Stimulated activated CD4-positive, alpha-beta T cell treated with anti-CD3 and anti-CD28 coated beads, Interleukin-4, amount 100 ng/mL, for 4 hours (primary cell): Measurements from ENCODE around the gene NCAPG.

ENCODE experiments used
- DNase-seq, 2 experiments: peaks; one replicate each; pipeline ENCODE4 v3.0.0-alpha.2; 2020

NCAPG gene, protein sequence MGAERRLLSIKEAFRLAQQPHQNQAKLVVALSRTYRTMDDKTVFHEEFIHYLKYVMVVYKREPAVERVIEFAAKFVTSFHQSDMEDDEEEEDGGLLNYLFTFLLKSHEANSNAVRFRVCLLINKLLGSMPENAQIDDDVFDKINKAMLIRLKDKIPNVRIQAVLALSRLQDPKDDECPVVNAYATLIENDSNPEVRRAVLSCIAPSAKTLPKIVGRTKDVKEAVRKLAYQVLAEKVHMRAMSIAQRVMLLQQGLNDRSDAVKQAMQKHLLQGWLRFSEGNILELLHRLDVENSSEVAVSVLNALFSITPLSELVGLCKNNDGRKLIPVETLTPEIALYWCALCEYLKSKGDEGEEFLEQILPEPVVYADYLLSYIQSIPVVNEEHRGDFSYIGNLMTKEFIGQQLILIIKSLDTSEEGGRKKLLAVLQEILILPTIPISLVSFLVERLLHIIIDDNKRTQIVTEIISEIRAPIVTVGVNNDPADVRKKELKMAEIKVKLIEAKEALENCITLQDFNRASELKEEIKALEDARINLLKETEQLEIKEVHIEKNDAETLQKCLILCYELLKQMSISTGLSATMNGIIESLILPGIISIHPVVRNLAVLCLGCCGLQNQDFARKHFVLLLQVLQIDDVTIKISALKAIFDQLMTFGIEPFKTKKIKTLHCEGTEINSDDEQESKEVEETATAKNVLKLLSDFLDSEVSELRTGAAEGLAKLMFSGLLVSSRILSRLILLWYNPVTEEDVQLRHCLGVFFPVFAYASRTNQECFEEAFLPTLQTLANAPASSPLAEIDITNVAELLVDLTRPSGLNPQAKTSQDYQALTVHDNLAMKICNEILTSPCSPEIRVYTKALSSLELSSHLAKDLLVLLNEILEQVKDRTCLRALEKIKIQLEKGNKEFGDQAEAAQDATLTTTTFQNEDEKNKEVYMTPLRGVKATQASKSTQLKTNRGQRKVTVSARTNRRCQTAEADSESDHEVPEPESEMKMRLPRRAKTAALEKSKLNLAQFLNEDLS

DNA sequence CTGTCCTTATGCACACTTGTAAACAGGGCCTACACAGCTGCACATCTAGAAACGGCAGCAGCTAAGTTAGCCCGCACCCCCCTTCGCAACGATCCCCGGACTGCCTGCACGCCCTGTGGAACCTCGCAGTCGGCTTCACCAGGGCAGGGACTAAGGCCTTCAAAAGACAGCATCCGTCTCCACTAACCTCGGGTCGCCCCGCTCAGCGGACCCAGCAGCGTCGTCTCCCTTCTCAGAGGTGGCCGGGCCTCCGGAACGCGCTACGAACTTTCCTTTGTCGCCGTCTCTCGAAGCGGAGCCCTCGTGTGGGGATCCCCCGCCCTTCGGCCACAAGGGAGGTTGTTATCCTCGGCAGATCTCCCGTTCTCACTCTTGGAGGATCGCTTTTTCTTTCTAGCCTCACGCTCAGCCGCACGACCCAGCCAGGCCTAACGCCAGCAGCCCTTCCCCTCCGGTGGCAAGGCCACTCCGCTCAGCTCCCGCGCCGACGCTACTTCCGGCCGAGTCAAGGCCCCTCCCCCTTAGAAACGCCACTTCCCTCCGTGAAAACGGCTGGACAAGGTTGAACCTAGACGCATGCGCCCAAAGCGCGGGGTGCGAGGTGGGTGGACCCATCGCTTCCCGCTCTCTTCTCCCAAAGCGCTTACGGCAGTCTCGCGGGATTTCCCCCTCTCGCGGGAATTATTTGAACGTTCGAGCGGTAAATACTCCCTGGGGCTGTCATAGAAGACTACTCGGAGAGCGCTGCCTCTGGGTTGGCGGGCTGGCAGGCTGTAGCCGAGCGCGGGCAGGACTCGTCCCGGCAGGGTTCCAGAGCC lies at the start of gene NCAPG, which contains the start of gene DCAF16:
Gene NCAPG (plus strand): TSS at position 720 of the 818 bp plus-strand sequence. CDS start 99 bp downstream, outside the sequence.
Gene DCAF16 (minus strand): TSS at position 498 of the 818 bp plus-strand sequence. CDS start 6,616 bp downstream, outside the sequence.
- peak; percentile 97 to 99 for DNase-seq

DNA sequence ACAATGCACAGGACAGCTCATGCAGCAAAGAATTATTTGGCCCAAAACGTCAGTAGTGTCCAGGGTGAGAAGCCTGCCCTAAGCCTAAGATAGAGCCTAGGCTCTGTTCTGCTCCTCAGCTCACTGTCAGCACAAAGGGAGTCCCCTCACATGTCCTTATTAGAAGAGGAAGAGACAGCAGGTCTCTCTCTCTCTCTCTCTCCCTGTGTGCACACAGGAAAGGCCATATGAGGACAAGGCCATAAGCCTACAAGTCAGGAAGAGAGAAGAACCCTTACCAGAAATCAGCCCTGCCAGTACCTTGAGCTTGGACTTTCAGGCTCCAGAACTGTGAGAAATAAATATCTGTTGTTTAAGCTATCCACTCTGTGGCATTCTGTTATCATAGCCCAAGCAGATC lies 49.7 kb upstream of the NCAPG start:
- no peak for DNase-seq

DNA sequence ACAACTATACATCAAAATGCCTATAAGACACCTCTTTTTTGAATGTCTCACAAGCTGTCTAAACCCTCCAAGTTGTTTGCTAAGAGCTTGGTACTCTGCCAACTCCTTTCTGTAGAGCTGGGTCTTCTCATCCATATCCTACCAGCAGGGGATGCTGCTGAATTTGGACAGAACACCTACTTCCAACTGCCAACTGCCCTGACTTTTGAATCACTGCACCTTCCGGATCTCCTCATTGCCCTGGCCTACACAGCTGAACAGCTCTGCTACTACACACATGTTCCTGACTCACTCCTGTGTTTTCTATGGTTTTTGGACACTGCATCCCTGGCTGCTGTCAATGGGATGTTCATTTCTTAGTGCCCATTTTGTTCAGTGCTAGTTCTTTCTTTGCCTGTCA lies 48.1 kb upstream of the NCAPG start:
- no peak for DNase-seq

DNA sequence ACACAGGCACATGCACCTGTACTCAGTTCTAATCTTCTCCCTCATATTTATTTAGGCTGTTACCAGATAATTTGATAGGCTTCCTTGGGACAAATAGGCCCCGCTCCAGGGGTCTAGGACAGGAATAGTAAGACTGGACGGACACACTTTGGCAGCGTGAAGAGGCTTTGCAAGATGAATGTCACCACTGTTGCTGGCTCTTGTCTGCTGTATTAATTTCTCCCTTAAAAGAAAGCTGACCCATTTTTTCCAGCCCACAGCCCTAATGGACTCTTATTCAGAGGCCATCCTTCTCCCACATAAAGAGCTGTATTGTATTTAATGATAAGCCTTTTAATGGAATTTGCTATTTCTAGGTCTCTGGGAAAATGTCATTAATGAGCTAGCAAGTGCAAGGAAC lies 47.4 kb upstream of the NCAPG start:
- DNase-seq = no peak

DNA sequence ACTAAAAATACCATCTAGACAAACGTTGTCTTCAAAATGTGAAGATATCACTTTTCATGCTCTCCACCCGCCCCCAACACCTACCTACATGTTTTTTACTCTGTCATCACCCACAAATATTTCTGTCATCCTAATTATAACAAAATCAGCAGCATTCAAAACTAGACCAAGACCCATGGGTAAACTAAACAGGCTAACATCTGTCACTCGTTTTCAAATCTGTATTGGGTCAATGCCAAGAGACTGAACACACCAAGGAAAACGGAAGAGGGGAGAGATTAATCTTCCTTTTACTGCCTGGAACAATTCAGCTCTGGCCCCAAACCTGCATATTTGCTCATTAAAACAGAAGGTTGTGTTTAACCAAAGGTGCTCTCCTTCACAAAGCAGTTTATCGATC lies 46.8 kb upstream of the NCAPG start:
- no peak for DNase-seq

DNA sequence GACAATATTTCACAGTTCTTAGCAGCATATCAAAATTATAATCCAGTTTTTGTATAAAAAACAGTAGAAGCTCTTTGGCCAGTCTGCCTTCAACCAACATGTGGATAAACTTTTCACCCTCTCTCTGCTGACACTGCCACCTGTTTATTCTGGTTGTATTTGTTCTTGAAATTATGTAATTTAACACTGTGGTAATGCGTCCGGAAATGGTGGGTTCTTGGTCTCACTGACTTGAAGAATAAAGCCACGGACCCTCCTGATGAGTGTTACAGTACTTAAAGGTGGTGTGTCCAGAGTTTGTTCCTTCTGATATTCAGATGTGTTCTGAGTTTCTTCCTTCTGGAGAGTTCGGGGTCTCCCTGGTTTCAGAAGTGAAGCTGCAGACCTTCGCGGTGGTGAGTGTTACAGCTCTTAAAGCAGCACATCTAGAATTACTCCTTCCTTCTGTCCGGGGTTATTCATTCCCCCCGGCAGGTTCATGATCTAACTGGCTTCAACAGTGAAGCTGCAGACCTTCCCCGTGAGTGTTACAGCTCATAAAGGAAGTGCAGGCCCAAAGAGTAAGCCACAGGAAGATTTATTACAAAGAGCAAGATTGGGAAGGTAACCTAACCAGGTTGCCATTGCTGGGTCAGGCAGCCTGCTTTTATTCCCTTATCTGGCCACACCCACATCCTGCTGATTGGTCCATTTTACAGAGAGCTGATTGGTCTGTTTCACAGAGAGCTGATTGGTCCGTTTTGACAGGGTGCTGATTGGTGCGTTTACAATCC lies 45.1 kb upstream of the NCAPG start:
- no peak for DNase-seq

DNA sequence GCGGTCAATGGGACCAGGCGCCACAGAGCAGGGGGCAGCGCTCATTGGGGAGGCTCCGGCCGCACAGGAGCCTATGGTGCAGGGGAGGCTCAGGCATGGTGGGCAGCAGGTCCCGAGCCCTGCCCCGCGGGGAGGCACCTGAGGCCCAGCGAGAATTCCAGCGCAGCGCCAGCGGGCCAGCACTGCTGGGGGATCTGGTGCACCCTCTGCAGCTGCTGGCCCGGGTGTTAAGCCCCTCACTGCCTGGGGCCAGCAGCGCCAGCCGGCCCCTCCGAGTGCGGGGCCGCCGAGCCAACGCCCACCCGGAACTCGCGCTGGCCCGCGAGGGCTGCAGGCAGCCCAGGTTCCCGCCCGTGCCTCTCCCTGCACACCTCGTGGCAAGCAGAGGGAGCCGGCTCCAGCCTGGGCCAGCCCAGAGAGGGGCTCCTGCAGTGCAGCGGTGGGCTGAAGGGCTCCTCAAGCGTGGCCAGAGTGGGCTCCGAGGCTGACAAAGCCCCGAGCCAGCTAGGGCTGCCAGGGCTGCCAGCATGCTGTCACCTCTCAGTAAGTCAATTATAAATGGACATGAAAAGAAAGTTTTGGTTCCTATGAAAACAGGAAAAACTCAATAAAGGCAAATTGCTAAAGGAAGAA lies 43.8 kb upstream of the NCAPG start:
- no peak for DNase-seq

DNA sequence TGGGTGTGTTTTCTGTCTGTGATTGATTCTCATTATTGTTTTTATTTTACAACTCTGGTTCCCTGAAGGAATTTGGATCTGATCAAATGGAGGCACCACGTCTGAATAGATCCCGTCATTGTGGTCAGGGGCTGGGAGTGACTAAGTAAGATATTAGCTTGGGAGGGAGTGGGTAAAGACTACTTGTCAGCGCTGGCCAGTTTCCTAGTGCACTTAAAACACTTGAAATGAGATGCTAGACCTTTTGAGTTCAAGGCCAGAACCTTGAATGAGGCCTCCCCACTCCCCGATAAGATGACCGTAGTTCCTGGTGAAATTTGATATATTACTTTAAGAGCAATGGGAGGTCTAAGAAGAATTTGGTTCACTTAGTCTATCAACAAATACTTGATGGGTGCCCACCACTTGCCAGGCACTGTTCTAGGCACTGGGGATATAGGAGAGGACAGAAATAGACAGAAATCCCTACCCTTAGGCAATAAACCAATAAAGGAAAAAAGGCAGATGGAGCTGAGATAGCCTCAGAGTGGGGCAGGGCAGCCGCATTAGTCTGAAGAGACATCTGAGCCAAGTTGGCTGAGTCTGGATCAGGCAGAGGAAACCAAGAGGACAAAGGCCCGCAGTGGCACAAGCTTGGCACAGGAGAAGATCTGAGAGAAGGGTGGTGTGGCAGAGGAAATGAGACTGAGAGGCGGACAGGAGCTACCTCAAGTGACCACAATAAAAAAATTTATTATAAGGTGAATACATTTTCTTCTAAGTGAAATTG lies 41.2 kb upstream of the NCAPG start:
- DNase-seq = no peak

DNA sequence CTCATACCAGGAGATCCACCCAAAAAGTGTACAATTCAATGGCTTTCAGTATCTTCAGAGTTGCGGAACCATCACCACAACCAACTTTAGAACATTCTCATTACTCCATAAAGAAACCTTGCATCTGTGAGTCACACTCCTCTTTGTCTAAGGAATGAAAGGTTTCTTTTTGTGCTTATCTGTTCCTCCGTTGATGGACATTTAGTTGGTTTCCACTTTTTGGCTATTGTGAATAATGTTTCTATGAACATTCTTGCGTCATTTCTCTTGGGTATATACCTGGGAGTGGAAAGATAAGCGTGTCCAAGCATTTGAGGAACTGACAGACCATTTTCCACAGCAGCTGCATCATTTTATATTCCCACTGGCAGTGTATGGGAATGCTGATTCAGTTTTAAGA lies 39.9 kb upstream of the NCAPG start:
- DNase-seq = no peak

DNA sequence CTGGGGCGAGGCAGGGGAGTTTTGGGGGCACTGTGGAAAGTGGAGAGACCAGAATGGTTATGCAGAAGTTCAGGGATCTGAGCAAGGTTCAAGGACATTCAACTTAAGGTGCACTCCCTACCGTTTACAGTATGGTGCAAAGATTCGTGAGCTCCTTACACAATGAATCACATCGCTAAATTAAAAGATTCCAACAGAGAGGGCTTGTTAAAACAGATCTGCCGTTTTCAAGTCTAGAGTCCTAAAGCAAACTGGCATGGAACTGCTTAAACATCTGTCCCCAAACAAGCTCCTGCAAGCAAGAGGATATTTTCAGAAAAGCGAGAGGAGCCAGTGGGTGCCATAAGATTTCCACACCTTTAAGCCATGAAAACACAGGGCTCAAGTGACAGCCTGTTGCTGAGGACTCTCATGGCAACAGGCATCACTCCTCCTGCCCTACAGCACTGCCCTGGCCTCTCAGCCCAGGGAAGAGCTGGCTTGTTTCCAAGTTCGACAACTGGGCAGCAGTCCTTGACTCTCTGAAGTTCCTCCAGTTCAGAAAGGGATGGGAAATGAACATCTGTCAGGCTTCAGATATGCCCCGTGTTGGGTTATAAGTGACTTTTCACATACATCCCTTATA lies 39.4 kb upstream of the NCAPG start:
- no peak for DNase-seq

DNA sequence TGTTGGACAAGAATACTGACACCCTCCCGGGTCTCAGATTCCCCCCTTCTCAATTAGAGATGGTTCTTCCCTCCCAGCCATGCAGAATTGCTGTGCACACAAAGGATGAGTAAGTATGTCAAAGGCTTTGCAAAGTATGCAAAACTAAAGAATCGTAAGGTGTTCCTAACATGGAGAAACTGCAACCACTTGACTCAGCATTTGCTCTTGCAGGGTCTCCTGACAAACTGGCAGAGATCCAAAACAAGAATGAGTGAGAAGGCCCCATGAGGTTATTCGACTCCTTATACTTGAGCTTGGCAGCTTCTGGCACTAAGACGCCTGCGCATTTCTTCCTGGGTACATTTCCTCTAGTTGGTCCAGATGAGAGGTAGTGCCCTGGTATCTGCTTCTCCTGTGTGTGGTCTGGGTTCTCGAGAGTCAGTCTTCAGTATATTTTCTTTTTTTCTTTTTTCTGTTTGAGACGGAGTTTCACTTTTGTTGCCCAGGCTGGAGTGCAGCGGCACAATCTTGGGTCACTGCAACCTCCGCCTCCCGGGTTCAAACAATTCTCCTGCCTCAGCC lies 37.6 kb upstream of the NCAPG start:
- DNase-seq = no peak

DNA sequence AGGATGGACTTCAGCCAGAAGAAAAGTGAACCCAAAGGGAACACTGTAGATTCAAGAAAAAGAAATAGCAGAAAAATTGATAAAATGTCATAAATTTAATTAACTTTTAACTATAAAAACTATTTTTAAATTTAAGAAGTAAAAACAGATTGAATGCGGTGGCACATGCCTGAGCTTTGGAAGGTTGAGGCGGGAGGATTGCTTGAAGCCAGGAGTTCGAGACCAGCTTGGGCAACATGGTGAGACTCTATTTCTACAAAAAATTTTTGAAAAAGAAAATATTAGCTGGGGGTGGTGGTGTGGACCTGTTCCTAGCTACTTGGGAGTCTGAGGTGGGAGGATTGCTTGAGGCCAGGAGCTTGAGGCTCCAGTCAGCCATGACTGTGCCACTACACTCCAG lies 32.3 kb upstream of the NCAPG start:
- no peak for DNase-seq

DNA sequence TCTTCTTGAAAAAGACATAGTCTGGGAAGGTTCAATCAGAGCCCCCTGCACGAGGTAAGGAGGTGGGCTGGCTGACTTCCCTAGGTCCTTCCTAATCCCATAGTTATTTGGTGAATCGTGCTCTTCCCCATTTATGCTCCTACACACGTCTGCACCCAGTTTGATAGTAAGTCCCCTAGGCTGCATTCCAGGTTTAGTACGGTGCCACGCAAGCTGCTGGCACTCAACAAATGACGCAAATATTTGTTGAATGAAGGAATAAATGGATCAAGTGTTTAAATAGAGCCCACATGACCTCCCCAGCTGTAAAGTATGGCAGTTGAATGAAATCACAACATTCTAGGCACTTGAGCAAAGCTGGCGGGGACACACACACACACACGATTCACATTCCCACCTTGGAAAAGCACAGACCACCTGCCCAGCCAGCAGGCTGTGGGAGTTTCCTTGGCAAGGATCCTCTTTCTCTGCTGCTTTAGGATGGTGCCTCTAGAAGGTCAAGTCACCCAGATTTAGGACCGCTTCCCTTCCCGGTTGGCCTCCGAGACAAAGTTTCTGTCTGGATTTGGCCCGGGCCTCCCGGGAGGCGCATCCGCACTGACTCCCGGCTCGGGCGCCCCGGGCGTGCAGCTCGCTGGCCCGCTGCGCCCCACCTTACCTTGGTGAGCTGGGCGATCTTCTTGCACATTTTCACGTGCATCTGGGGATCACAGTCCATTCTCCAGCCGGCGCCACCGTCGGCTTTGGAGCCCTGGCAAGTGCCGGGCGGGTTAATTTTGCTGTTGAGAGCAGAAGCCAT lies 30.1 kb upstream of the NCAPG start:
- no peak for DNase-seq

DNA sequence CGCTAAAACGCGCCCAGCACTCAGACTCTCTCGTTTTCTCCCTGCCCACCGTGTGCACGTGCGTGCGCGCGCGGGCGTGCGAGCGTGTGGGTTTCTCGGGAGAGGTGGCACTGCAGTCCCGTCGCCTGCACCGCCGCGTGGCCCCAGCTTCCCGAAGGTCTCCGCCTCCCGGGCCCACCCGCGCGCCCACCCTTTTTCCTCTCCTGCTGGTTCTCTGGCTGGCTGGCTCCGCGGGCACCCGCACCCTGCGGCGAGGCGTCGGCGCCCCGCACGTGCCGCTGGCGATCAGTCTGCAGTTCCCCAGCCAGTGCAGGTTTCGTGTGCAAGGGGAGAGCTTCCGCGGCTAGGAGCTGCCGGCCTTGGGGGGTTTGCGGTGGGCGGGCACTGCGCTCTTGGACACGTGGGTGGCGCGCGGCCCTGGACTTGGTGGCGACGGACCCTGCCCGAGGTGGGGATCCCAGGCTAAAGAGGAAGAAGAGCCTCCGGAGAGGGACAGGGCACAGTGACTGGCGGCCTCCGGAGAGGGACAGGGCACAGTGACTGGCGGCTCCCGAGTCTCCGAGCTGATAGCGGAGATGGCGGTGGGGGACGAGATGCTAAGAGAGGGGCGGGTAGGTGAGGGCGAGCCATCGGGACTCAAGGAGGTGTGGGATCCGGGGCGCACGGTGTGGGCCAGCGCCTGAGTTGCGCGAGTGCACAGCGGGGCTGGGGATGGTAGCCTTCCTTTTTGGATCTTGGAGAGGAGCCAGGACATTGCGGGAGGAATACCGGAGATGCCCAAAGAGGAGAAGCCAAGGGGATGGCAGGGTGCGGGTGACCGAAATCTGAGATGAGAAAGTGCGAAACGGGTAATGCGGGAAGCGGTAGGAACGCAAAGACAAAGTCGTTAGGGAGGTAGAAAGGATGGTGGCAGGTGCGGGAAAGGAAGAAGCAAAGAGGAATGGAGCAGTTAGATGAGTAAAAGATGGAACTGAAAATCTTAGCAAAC lies 29.2 kb upstream of the NCAPG start, which contains the start of gene FAM184B:
Gene FAM184B (minus strand): TSS at position 322 of the 988 bp plus-strand sequence. CDS start 322 bp downstream, outside the sequence.
- DNase-seq = no peak

DNA sequence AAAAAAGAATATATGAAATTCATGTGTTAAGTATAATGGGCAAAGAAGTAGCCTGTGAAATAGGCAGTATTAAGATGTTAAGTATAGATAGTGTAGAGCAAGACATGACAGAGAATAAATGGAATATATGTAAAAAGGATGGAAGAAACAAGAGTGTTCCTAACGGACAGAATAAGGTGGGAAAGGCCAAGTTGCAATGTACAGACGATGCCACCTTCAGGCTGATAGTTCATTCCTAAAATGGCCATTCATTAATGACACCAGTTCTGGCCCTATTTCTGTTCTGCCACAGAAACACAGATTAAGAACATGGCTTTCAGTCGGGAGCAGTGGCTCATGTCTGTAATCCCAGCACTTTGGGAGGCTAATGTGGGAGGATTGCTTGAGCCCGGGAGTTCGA lies 24.9 kb upstream of the NCAPG start:
- no peak for DNase-seq

DNA sequence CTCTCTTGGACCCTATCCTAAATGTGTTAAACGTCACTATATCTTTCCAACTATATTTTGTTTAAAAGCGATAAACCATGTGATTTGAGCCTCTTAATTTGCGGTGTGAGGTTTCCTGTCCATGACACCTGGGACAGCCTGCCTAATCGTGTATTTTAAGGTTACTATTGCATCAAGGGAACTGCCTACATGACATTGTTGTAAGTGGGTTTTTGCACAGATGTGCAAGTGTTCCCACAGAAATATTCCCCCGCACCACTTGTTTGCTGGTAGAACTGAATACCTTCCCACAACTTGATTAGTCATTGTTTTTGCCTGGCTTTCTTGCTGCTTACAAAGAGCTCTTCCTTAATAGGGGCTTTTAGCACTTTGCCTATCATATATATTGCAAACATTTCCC lies 24.2 kb upstream of the NCAPG start:
- no peak for DNase-seq

DNA sequence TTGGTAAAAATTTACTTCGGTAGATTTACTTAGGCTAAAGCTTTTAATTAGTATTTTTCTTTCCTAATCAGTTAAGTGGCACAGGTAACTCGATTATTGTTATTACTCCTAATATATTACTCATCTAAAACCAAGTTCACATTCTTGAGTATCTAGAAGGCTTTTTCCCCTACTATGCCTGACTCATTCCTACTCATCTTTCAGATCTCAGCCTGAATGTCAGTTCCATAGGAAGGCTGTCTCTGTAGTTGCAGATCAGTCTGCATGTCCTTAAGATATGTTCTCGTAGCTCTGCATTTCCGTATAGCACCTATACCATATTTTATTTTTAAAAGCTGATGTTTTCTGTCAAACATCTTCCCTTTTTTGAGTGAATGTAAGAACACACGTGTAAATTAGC lies 23.5 kb upstream of the NCAPG start:
- no peak for DNase-seq
